SK-N-SH (cell line): ENCODE measurements around the gene OCSTAMP. TPM values are rescaled to one million over a fixed set of nuclear protein-coding genes. Genes with fewer than 3 reads are reported as not detected.

Source experiments
- CTCF ChIA-PET: fragments of 300-600, 350-600 bp; formaldehyde crosslinking; extraction: SDS; loops from one replicate; lab custom pipeline; 2021; lab: Yijun Ruan, JAX
- POLR2A ChIA-PET: fragments of 350-600 bp; sonication (Branson Sonifier 250); formaldehyde crosslinking; extraction: SDS; loops from one replicate; lab custom pipeline; 2020; ENCODE audit warnings: antibody characterized with exemption, inconsistent platforms; lab: Yijun Ruan, JAX
- DNase-seq: peaks from one replicate; pipeline ENCODE4 v3.0.0; 2012
- H2AFZ ChIP-seq: fragments of 200-600 bp; sonication (generic); 2 replicates; pipeline ENCODE4 v1.8.1; 2016; ENCODE audit warnings: antibody characterized with exemption, mild to moderate bottlenecking, low read depth
- H3F3A ChIP-seq: fragments of 200-600 bp; sonication (generic); replicated peaks from 2 replicates; pipeline ENCODE3; 2016; ENCODE audit warnings: antibody characterized with exemption, mild to moderate bottlenecking; ENCODE audit not compliant: insufficient read depth
- H3K27ac ChIP-seq, 2 experiments: fragments of 200-500 bp in 1 of 2; fragments of 200-600 bp in 1 of 2; sonication (Bioruptor generic) in 1 of 2; sonication (generic), shearing (Covaris generic) in 1 of 2; 2 replicates each; pipeline versions ENCODE4 v1.5.1 to v1.6.1; 2014 to 2016; ENCODE audit warnings: low read depth in 2 of 2, inconsistent platforms in 1 of 2, low read length in 1 of 2, mild to moderate bottlenecking in 1 of 2, mixed read lengths in 1 of 2
- H3K27me3 ChIP-seq: fragments of 200-600 bp; sonication (generic), shearing (Covaris generic); 2 replicates; pipeline ENCODE4 v1.6.1; 2016; ENCODE audit warnings: mixed run types; ENCODE audit not compliant: insufficient read depth
- H3K36me3 ChIP-seq, 2 experiments: fragments of 200-500 bp in 1 of 2; fragments of 200-600 bp in 1 of 2; sonication (Bioruptor generic) in 1 of 2; sonication (generic) in 1 of 2; replicated peaks in 1 of 2; 2 replicates each; pipeline versions ENCODE3 to v1.5.1; 2014 to 2016; ENCODE audit warnings: low read length in 1 of 2, mild to moderate bottlenecking in 1 of 2; ENCODE audit not compliant: insufficient read depth in 2 of 2, control insufficient read depth in 1 of 2
- H3K4me1 ChIP-seq, 2 experiments: fragments of 200-500 bp in 1 of 2; fragments of 200-600 bp in 1 of 2; sonication (Bioruptor generic) in 1 of 2; sonication (generic), shearing (Covaris generic) in 1 of 2; 2 replicates each; pipeline versions ENCODE4 v1.5.1 to v1.6.1; 2014 to 2016; ENCODE audit warnings: low read depth in 1 of 2, low read length in 1 of 2, mixed run types in 1 of 2; ENCODE audit not compliant: insufficient read depth in 2 of 2, control insufficient read depth in 1 of 2
- H3K4me2 ChIP-seq: fragments of 200-600 bp; sonication (generic), shearing (Covaris generic); 2 replicates; pipeline ENCODE4 v1.6.1; 2017; ENCODE audit warnings: mixed run types
- H3K4me3 ChIP-seq, 2 experiments: fragments of 200-500 bp in 1 of 2; fragments of 200-600 bp in 1 of 2; sonication (Bioruptor generic) in 1 of 2; sonication (generic), shearing (Covaris generic) in 1 of 2; 2 replicates each; pipeline versions ENCODE4 v1.5.1 to v1.8.1; 2014 to 2016; ENCODE audit warnings: low read depth in 2 of 2, inconsistent platforms in 1 of 2, low read length in 1 of 2, mild to moderate bottlenecking in 1 of 2, mixed read lengths in 1 of 2, moderate library complexity in 1 of 2
- H3K79me2 ChIP-seq: fragments of 200-600 bp; sonication (generic); 2 replicates; pipeline ENCODE4 v1.8.1; 2017; ENCODE audit warnings: mild to moderate bottlenecking; ENCODE audit not compliant: insufficient read depth
- H3K9ac ChIP-seq: fragments of 200-600 bp; sonication (generic); 2 replicates; pipeline ENCODE4 v1.6.1; 2017; ENCODE audit warnings: mixed run types
- H3K9me2 ChIP-seq: fragments of 200-600 bp; sonication (generic); 2 replicates; pipeline ENCODE4 v1.6.1; 2017; ENCODE audit warnings: mixed run types
- H3K9me3 ChIP-seq: fragments of 200-600 bp; sonication (generic); 2 replicates; pipeline ENCODE4 v1.6.1; 2017; ENCODE audit warnings: mixed run types, mild to moderate bottlenecking, moderate library complexity
- H4K20me1 ChIP-seq: fragments of 200-600 bp; sonication (generic); 2 replicates; pipeline ENCODE4 v1.6.1; 2017; ENCODE audit warnings: mild to moderate bottlenecking, mixed run types; ENCODE audit not compliant: insufficient read depth
- CHD2 ChIP-seq: fragments of 150-350 bp; IDR thresholded peaks from 2 replicates; pipeline ENCODE4 v1.6.1; 2018; ENCODE audit warnings: low read length; ENCODE audit not compliant: partially characterized antibody
- EP300 ChIP-seq, 2 experiments: IDR thresholded peaks; 2 replicates each; pipeline versions ENCODE4 v1.4.0 to v1.6.1; 2012; ENCODE audit warnings: borderline replicate concordance in 1 of 2, low read depth in 1 of 2, low read length in 1 of 2
- EZH2phosphoT487 ChIP-seq: fragments of 200-600 bp; sonication (generic); IDR thresholded peaks from 2 replicates; pipeline ENCODE4 v1.6.1; 2017; ENCODE audit warnings: low read depth, mixed run types, mild to moderate bottlenecking, antibody characterized with exemption, moderate library complexity, borderline replicate concordance
- FOSL2 ChIP-seq: IDR thresholded peaks from 2 replicates; pipeline ENCODE4 v1.4.0; 2012; ENCODE audit warnings: low read depth, mild to moderate bottlenecking, moderate library complexity, borderline replicate concordance
- MEF2A ChIP-seq: IDR thresholded peaks from 2 replicates; pipeline ENCODE4 v1.4.0; 2012; ENCODE audit warnings: low read depth, borderline replicate concordance
- NFIC ChIP-seq: IDR thresholded peaks from 2 replicates; pipeline ENCODE4 v1.4.0; 2012; ENCODE audit warnings: borderline replicate concordance
- NRF1 ChIP-seq: IDR thresholded peaks from 2 replicates; pipeline ENCODE4 v1.6.1; 2012; ENCODE audit warnings: low read depth, mild to moderate bottlenecking, low read length
- RCOR1 ChIP-seq: fragments of 150-350 bp; IDR thresholded peaks from 2 replicates; pipeline ENCODE4 v1.6.1; 2017; ENCODE audit warnings: antibody characterized with exemption, low read length
- RFX5 ChIP-seq: IDR thresholded peaks from 2 replicates; pipeline ENCODE4 v1.6.1; 2012; ENCODE audit warnings: mild to moderate bottlenecking, improper control_type of control experiment, low read length
- TCF12 ChIP-seq: IDR thresholded peaks from 2 replicates; pipeline ENCODE4 v1.4.0; 2012
- TEAD4 ChIP-seq: IDR thresholded peaks from 2 replicates; pipeline ENCODE4 v1.4.0; 2012; ENCODE audit warnings: mild to moderate bottlenecking, borderline replicate concordance; ENCODE audit not compliant: insufficient read depth
- YY1 ChIP-seq: IDR thresholded peaks from 2 replicates; pipeline ENCODE4 v1.4.0; 2012; ENCODE audit warnings: low read depth, mild to moderate bottlenecking
- WGBS: methylation state at CpG from one replicate; pipeline ENCODE4 v1.1.6; 2017; ENCODE audit warnings: low lambda C conversion rate; 5-methylcytosine and 5-hydroxymethylcytosine counted together
- polyA plus RNA-seq, 3 experiments: library from polyadenylated mRNA; depleted of rRNA; stranded (reverse); fragments of >200 nt; gene quantifications; 2 replicates each; pipeline ENCODE4 v1.2.3, GENCODE V29; 2012
- TF ChIP-seq, protein P1 (sequence below): fragments of 200-600 bp; sonication (generic); IDR thresholded peaks from 2 replicates; pipeline ENCODE4 v1.6.1; 2017; ENCODE audit warnings: antibody characterized with exemption, mild to moderate bottlenecking, moderate library complexity
- TF ChIP-seq, protein P2 (sequence below): fragments of 150-350 bp; IDR thresholded peaks from 2 replicates; pipeline ENCODE4 v1.6.1; 2017; ENCODE audit warnings: antibody characterized with exemption, low read length, low read depth, borderline replicate concordance
- TF ChIP-seq, protein P3 (sequence below): IDR thresholded peaks from 2 replicates; pipeline ENCODE4 v1.4.0; 2012; ENCODE audit warnings: low read depth
- TF ChIP-seq, protein P4 (sequence below): IDR thresholded peaks from 2 replicates; pipeline ENCODE4 v1.4.0; 2012; ENCODE audit warnings: low read depth, borderline replicate concordance
- TF ChIP-seq, protein P5 (sequence below): IDR thresholded peaks from 2 replicates; pipeline ENCODE4; 2012
- TF ChIP-seq, protein P6 (sequence below): fragments of 150-350 bp; IDR thresholded peaks from 2 replicates; pipeline ENCODE4 v1.6.1; 2016; ENCODE audit warnings: mild to moderate bottlenecking, low read depth, low read length

Gene OCSTAMP
- polyA plus RNA-seq, 1 of the 3 experiments (the other 2 are of a cell fraction): not detected

DNA sequence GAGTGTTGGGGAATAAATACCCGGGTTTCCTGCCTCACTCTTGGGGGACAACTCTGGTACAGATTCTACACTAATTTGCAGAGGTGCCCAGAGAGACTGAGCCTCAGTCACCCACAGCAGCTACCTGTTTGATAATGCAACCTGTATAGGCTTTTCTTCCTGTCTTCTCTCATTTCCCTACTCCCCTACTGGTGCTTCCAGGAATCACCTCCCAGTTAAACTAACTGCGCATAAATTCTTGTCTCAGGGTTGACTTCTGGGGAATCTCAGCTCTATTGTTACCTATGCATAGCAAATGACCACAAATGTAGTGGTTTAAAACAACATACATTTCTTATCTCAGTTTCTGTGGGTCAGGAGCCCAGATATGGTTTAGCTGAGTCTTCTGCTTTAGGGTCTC is 11.3 kb downstream of the OCSTAMP start:
- WGBS: 42% methylated on average over 2 of the region's 2 CpGs
- Histone ChIP-seq H2AFZ (no peak overlapping the region), H3K79me2 (no peaks in the 10 kb centered on the region), H3K9ac (no peak overlapping the region), H3K27ac (no peak overlapping the region), H3K4me1 (no peaks in the 10 kb centered on the region), H3K36me3 (no peaks in the 10 kb centered on the region), H3K9me2 (no peaks in the 10 kb centered on the region), H3K9me3 (no peaks in the 10 kb centered on the region), H3F3A (no peaks in the 10 kb centered on the region), H3K4me3 (no peak overlapping the region), H3K27me3 (peaks cover 6% of the 10 kb centered on the region; the same call in 1 of the 2 replicates), H4K20me1 (no peaks in the 10 kb centered on the region), H3K4me2 (no peak overlapping the region)
- DNase-seq: no peak
- no peak for TF ChIP-seq TCF12
- TF ChIP-seq, protein P1, sequence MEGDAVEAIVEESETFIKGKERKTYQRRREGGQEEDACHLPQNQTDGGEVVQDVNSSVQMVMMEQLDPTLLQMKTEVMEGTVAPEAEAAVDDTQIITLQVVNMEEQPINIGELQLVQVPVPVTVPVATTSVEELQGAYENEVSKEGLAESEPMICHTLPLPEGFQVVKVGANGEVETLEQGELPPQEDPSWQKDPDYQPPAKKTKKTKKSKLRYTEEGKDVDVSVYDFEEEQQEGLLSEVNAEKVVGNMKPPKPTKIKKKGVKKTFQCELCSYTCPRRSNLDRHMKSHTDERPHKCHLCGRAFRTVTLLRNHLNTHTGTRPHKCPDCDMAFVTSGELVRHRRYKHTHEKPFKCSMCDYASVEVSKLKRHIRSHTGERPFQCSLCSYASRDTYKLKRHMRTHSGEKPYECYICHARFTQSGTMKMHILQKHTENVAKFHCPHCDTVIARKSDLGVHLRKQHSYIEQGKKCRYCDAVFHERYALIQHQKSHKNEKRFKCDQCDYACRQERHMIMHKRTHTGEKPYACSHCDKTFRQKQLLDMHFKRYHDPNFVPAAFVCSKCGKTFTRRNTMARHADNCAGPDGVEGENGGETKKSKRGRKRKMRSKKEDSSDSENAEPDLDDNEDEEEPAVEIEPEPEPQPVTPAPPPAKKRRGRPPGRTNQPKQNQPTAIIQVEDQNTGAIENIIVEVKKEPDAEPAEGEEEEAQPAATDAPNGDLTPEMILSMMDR: 0 out of 2 replicates have a peak, but pooled peaks have one; percentile 13
- POLR2A ChIA-PET: no interaction called here
- CTCF ChIA-PET: interaction anchor here (1.5 to 1.8 kb wide), 2 partner anchors 15 to 23 kb away, joined by 5 to 8 read pairs; no protein-coding TSS in a partner anchor

DNA sequence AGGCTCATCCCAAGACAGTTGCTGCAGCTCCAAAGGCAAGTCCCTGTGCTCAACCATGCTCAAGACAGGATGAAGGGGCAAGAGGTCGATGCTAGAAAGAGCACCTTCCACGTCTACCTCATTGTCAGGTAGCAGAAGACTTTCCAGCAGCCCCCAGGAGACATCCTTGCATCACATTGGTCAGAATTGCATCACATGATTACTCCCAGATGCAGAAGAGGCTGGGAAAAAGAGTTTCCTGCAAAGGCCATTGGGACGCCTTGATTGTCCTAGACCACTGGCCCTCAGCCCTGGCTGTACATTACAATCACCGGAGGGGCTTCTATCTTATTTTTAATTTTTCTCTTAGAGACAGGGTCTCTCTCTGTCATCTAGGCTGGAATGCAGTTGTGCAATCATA is 19.8 kb downstream of the OCSTAMP start:
- no peaks in the 10 kb centered on the region for H3K79me2 ChIP-seq
- no peak overlapping the region for H3K27ac ChIP-seq
- no peak for DNase-seq
- H3K4me1 ChIP-seq: no peaks in the 10 kb centered on the region
- no peak overlapping the region for H2AFZ ChIP-seq
- H3K4me3 ChIP-seq: no peak overlapping the region
- H3K9ac ChIP-seq: no peak overlapping the region
- H3K27me3 ChIP-seq: no peaks in the 10 kb centered on the region; the same call in 1 of the 2 replicates
- ChIA-PET CTCF (interaction anchor here (0.9 to 4.7 kb wide), 4 partner anchors 8 to 150 kb away, joined by 3 to 27 read pairs (median 4); no protein-coding TSS in a partner anchor), POLR2A (no interaction called here)
- no peaks in the 10 kb centered on the region for H3K9me3 ChIP-seq
- no peaks in the 10 kb centered on the region for H4K20me1 ChIP-seq
- WGBS: 45% methylated on average over 4 of the region's 4 CpGs
- H3F3A ChIP-seq: no peaks in the 10 kb centered on the region
- no peak overlapping the region for H3K4me2 ChIP-seq
- no peaks in the 10 kb centered on the region for H3K9me2 ChIP-seq
- H3K36me3 ChIP-seq: no peaks in the 10 kb centered on the region
- no peak for TF ChIP-seq EP300 (IDR thresholded peaks at IDR 0.05; ENCODE audit: borderline replicate concordance in 1 of 2, low read depth in 1 of 2, low read length in 1 of 2)
- no peak for TF ChIP-seq RFX5
- no peak for TF ChIP-seq CHD2
- no peak for TF ChIP-seq TEAD4
- TF ChIP-seq, protein P2, sequence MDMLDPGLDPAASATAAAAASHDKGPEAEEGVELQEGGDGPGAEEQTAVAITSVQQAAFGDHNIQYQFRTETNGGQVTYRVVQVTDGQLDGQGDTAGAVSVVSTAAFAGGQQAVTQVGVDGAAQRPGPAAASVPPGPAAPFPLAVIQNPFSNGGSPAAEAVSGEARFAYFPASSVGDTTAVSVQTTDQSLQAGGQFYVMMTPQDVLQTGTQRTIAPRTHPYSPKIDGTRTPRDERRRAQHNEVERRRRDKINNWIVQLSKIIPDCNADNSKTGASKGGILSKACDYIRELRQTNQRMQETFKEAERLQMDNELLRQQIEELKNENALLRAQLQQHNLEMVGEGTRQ: no peak
- TF ChIP-seq, protein P3, sequence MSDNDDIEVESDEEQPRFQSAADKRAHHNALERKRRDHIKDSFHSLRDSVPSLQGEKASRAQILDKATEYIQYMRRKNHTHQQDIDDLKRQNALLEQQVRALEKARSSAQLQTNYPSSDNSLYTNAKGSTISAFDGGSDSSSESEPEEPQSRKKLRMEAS: no peak
- TF ChIP-seq, protein P4, sequence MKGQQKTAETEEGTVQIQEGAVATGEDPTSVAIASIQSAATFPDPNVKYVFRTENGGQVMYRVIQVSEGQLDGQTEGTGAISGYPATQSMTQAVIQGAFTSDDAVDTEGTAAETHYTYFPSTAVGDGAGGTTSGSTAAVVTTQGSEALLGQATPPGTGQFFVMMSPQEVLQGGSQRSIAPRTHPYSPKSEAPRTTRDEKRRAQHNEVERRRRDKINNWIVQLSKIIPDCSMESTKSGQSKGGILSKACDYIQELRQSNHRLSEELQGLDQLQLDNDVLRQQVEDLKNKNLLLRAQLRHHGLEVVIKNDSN: no peak
- no peak for TF ChIP-seq TCF12
- TF ChIP-seq RCOR1: no peak
- TF ChIP-seq, protein P1: no peak
- TF ChIP-seq, protein P5, sequence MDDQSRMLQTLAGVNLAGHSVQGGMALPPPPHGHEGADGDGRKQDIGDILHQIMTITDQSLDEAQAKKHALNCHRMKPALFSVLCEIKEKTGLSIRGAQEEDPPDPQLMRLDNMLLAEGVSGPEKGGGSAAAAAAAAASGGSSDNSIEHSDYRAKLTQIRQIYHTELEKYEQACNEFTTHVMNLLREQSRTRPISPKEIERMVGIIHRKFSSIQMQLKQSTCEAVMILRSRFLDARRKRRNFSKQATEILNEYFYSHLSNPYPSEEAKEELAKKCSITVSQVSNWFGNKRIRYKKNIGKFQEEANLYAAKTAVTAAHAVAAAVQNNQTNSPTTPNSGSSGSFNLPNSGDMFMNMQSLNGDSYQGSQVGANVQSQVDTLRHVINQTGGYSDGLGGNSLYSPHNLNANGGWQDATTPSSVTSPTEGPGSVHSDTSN: no peak
- TF ChIP-seq FOSL2: no peak
- no peak for TF ChIP-seq MEF2A
- TF ChIP-seq EZH2phosphoT487: no peak
- TF ChIP-seq, protein P6, sequence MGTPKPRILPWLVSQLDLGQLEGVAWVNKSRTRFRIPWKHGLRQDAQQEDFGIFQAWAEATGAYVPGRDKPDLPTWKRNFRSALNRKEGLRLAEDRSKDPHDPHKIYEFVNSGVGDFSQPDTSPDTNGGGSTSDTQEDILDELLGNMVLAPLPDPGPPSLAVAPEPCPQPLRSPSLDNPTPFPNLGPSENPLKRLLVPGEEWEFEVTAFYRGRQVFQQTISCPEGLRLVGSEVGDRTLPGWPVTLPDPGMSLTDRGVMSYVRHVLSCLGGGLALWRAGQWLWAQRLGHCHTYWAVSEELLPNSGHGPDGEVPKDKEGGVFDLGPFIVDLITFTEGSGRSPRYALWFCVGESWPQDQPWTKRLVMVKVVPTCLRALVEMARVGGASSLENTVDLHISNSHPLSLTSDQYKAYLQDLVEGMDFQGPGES: no peak
- TF ChIP-seq YY1: no peak
- no peak for TF ChIP-seq NFIC
- TF ChIP-seq NRF1: no peak
